ENCODE measurements around the gene NETO1. TPM values are rescaled to one million over a fixed set of nuclear protein-coding genes. Genes with fewer than 3 reads are reported as not detected.

The NETO1 gene
- polyA plus RNA-seq, 2 of the 4 experiments (the other 2 are of a cell fraction): 0.04 TPM; not detected in 1

- H3K4me3 ChIP-seq: no peak overlapping the region
- FAIRE-seq (no peak), ATAC-seq (no peak), DNase-seq (ENCODE audit: low read depth in 1 of 2, low spot score in 1 of 2) (no peak)
- WGBS (ENCODE audit: missing lambda C conversion rate): 46% methylated on average over 8 of the region's 8 CpGs
- H3K4me2 ChIP-seq: no peak overlapping the region
- no peak overlapping the region for H3K27ac ChIP-seq
- no peak for TF ChIP-seq HDAC2 (IDR thresholded peaks at IDR 0.05)
- no peak for TF ChIP-seq MAX (IDR thresholded peaks at IDR 0.05)
- no peak for TF ChIP-seq TP53 (CRISPR knock-in tag; IDR thresholded peaks at IDR 0.05)
- TF ChIP-seq MYC (IDR thresholded peaks at IDR 0.05; ENCODE audit: borderline replicate concordance, low read length): no peak
- no peak for TF ChIP-seq PHF8 (IDR thresholded peaks at IDR 0.05; ENCODE audit: borderline replicate concordance, low read depth)
- ChIA-PET CTCF (interaction anchor here (1.0 kb wide), 1 partner anchor 1020 kb away, joined by 3 read pairs; no protein-coding TSS in a partner anchor), POLR2A (no interaction called here)
- H3K4me1 ChIP-seq: no peaks in the 10 kb centered on the region
- no peaks in the 10 kb centered on the region for H3K9me3 ChIP-seq
Observed at GRCh38 chr18:72823345-72823744, 44.4 kb downstream of the NETO1 start.

- no peak for TF ChIP-seq USF2 (IDR thresholded peaks at IDR 0.05)
- no peak for TF ChIP-seq TFCP2L1 (CRISPR knock-in tag; IDR thresholded peaks at IDR 0.05)
- no peak for TF ChIP-seq E2F6 (IDR thresholded peaks at IDR 0.05; ENCODE audit: borderline replicate concordance, low read depth)
- no peak for TF ChIP-seq CTCF (IDR thresholded peaks at IDR 0.05)
- TF ChIP-seq BHLHE40 (IDR thresholded peaks at IDR 0.05; ENCODE audit: low read depth, low read length): no peak
- TF ChIP-seq HOXB13 (CRISPR knock-in tag; IDR thresholded peaks at IDR 0.05; ENCODE audit: low read depth): no peak
- TF ChIP-seq HDAC2 (IDR thresholded peaks at IDR 0.05): no peak
- TF ChIP-seq TP53 (CRISPR knock-in tag; IDR thresholded peaks at IDR 0.05): no peak
- no peak for TF ChIP-seq NFE2L2 (conservative IDR thresholded peaks at IDR 0.05; ENCODE audit: low read length)
- no peak for TF ChIP-seq EP300 (IDR thresholded peaks at IDR 0.05)
- no peak for TF ChIP-seq PBX3 (IDR thresholded peaks at IDR 0.05)
- TF ChIP-seq MAFK (IDR thresholded peaks at IDR 0.05; ENCODE audit: partially characterized antibody): no peak
- no peak for TF ChIP-seq ATOH8 (CRISPR knock-in tag; IDR thresholded peaks at IDR 0.05; ENCODE audit: low read depth)
- TF ChIP-seq RCOR1 (IDR thresholded peaks at IDR 0.05; ENCODE audit: low read depth, low read length): no peak
- no peak for TF ChIP-seq EHF (CRISPR knock-in tag; IDR thresholded peaks at IDR 0.05)
- no peak for TF ChIP-seq RARB (CRISPR knock-in tag; IDR thresholded peaks at IDR 0.05)
- no peak for TF ChIP-seq HEYL (CRISPR knock-in tag; IDR thresholded peaks at IDR 0.05)
- TF ChIP-seq CHD2 (IDR thresholded peaks at IDR 0.05; ENCODE audit: low read length, partially characterized antibody): no peak
- TF ChIP-seq HES2 (IDR thresholded peaks at IDR 0.05): no peak
- no peak for TF ChIP-seq SMC3 (IDR thresholded peaks at IDR 0.05)
- Histone ChIP-seq H3K4me2 (no peak overlapping the region), H3K4me3 (no peak overlapping the region), H3K27ac (no peak overlapping the region), H3K9me3 (no peaks in the 10 kb centered on the region), H3K4me1 (no peaks in the 10 kb centered on the region)
- DNase-seq (ENCODE audit: low read depth in 1 of 2, low spot score in 1 of 2) (no peak), ATAC-seq (no peak), FAIRE-seq (no peak)
- 40% methylated on average over 4 of the region's 13 CpGs for WGBS (ENCODE audit: missing lambda C conversion rate)
- POLR2A ChIA-PET: no interaction called here
- CTCF ChIA-PET: interaction anchor here (1.0 kb wide), 1 partner anchor 1021 kb away, joined by 3 read pairs; no protein-coding TSS in a partner anchor
Observed at GRCh38 chr18:72822202-72822601, 45.6 kb downstream of the NETO1 start.
